ENCODE results near the gene KDM4C. TPM values are rescaled to one million over a fixed set of nuclear protein-coding genes. Genes with fewer than 3 reads are reported as not detected.

The KDM4C gene
- total RNA-seq, 4 donors from 2014 or later = 39.0 to 113 (median 43.9) TPM

DNA sequence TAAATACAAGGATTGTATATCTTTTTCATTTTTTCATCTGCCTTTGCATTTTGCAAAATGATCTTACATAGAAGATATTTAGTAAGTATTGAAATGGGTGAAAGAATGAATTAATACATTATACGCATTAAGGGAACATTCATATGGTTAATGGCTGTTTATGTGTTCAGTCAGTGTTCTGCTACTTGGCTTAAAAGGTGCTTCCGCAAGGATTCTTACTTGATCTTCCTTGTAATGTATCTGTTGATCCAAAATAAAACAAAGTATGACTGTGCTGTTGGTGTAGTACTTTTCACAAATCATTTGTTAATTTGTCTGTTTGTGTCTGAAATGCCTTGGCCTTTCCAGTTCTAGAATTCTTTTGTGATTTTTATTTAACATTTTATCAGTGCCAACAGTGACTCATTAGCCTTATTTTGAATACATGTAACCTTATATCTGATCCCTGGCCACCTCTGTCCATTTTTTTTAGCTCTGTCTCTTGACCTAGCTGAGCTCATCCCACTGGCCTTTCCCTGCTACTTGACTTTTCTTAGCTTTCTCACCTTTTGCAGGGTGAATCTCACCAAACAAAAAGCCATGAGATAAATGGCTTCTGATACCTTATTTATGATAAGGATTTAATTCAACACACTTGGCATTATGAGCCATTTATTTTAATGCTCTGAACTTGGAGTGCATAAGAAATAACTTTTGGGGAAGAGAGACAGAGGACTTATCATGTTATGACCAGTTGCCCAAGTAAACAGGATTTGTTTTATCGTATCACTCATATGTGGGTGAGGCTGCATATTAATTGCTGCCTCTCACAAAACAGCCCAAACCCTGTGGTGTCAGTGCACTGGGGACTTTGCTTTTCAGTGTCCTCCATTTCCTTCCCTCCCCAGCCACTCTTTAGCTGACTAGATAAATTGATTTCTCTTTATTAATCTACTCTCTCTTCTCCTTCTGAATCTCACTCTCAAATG, 340.3 kb downstream of the KDM4C start:
- DNase-seq (ENCODE audit: low spot score in 2 of 2) = no peak
- TF ChIP-seq EP300 (IDR thresholded peaks at IDR 0.05) (no peak), POLR2A (IDR thresholded peaks at IDR 0.05) (no peak), POLR2AphosphoS5 (IDR thresholded peaks at IDR 0.05) (no peak)
- TF ChIP-seq, protein P1, sequence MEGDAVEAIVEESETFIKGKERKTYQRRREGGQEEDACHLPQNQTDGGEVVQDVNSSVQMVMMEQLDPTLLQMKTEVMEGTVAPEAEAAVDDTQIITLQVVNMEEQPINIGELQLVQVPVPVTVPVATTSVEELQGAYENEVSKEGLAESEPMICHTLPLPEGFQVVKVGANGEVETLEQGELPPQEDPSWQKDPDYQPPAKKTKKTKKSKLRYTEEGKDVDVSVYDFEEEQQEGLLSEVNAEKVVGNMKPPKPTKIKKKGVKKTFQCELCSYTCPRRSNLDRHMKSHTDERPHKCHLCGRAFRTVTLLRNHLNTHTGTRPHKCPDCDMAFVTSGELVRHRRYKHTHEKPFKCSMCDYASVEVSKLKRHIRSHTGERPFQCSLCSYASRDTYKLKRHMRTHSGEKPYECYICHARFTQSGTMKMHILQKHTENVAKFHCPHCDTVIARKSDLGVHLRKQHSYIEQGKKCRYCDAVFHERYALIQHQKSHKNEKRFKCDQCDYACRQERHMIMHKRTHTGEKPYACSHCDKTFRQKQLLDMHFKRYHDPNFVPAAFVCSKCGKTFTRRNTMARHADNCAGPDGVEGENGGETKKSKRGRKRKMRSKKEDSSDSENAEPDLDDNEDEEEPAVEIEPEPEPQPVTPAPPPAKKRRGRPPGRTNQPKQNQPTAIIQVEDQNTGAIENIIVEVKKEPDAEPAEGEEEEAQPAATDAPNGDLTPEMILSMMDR (IDR thresholded peaks at IDR 0.05) = no peak
- Histone ChIP-seq H3K4me1 (peaks cover 15% of the 10 kb centered on the region), H3K27ac (no peak overlapping the region), H3K27me3 (no peaks in the 10 kb centered on the region), H3K4me3 (no peak overlapping the region), H3K36me3 (no peaks in the 10 kb centered on the region), H3K9me3 (no peaks in the 10 kb centered on the region)
- WGBS = 75% methylated on average over 3 of the region's 3 CpGs

DNA sequence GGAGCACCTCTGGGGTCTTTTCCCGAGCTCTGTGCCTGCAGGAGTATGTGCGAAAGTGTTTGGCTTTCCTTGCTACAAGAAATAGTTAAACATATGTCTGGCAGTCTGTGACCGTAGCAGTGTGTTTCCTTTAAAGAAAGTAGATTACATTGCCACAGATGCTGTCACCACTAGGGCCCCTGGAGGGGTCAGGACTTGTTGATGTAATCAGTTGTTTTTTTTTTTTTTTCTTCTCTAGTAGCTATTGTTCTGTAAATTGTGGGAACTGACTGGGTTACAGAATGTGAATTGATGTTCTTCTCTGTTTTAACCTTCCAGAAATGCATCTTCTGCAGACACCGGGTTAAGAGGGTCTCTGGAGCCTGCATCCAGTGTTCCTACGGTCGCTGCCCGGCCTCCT, 345.6 kb downstream of the KDM4C start:
- peaks cover 4% of the 10 kb centered on the region for H3K4me1 ChIP-seq
- H3K27ac ChIP-seq = no peak overlapping the region
- TF ChIP-seq EP300 (IDR thresholded peaks at IDR 0.05) (no peak), POLR2AphosphoS5 (IDR thresholded peaks at IDR 0.05) (no peak), POLR2A (IDR thresholded peaks at IDR 0.05) (no peak)
- TF ChIP-seq, protein P1 (IDR thresholded peaks at IDR 0.05) = no peak
- H3K9me3 ChIP-seq = no peaks in the 10 kb centered on the region
- no peak for DNase-seq (ENCODE audit: low spot score in 2 of 2)
- no peak overlapping the region for H3K4me3 ChIP-seq
- peaks cover 12% of the 10 kb centered on the region for H3K36me3 ChIP-seq
- no peaks in the 10 kb centered on the region for H3K27me3 ChIP-seq
- 89% methylated on average over 7 of the region's 7 CpGs for WGBS

DNA sequence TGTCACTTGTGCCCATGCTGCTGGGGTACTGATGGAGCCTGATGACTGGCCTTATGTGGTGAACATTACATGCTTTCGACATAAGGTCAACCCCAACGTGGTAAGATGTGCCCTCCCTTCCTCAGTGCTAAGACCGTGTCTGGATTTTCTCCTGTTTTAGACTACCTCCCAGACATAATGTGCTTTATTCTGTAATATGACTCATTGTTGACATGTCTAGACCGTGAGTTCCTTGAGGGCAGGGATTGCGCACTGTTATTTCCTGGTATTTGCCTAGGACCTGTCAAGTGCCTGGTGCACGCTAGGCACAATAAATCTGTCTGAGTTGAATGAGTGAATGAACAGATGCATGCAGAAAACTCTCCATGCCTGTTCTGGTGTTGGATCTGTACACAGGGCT, 346.0 kb downstream of the KDM4C start:
- Histone ChIP-seq H3K27me3 (no peaks in the 10 kb centered on the region), H3K4me1 (no peaks in the 10 kb centered on the region), H3K9me3 (no peaks in the 10 kb centered on the region), H3K4me3 (no peak overlapping the region), H3K27ac (no peak overlapping the region), H3K36me3 (peaks cover 12% of the 10 kb centered on the region)
- TF ChIP-seq, protein P1 (IDR thresholded peaks at IDR 0.05) = no peak
- TF ChIP-seq POLR2AphosphoS5 (IDR thresholded peaks at IDR 0.05) (no peak), EP300 (IDR thresholded peaks at IDR 0.05) (no peak)
- 71% methylated on average over 6 of the region's 6 CpGs for WGBS
- no peak for DNase-seq (ENCODE audit: low spot score in 2 of 2)

DNA sequence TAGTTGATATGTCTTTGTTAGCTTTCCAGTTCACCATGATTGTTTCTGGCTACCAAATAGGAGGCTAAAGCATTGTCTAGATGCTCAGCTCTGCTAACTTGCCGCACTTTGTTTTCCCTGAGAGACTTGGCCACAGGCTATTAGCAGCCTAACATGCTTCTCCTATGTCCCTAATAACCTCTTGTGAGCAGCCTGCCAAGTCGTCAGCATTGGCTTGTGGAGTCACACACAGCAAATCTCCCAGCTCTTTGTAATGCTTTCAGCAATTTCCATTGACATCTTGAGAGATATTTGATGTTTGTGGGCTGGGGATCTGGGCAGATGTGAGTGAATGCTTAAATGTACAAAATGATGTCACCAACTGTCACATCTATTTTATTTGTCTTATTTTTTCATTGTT, 346.9 kb downstream of the KDM4C start:
- no peaks in the 10 kb centered on the region for H3K4me1 ChIP-seq
- 72% methylated on average over 2 of the region's 2 CpGs for WGBS
- DNase-seq (ENCODE audit: low spot score in 2 of 2) = no peak
- H3K9me3 ChIP-seq = no peaks in the 10 kb centered on the region
- H3K27ac ChIP-seq = no peak overlapping the region
- H3K36me3 ChIP-seq = peaks cover 16% of the 10 kb centered on the region
- no peaks in the 10 kb centered on the region for H3K27me3 ChIP-seq
- no peak overlapping the region for H3K4me3 ChIP-seq
- no peak for TF ChIP-seq POLR2AphosphoS5 (IDR thresholded peaks at IDR 0.05)
- no peak for TF ChIP-seq POLR2A (IDR thresholded peaks at IDR 0.05)
- TF ChIP-seq, protein P1 (IDR thresholded peaks at IDR 0.05) = no peak
- no peak for TF ChIP-seq EP300 (IDR thresholded peaks at IDR 0.05)

DNA sequence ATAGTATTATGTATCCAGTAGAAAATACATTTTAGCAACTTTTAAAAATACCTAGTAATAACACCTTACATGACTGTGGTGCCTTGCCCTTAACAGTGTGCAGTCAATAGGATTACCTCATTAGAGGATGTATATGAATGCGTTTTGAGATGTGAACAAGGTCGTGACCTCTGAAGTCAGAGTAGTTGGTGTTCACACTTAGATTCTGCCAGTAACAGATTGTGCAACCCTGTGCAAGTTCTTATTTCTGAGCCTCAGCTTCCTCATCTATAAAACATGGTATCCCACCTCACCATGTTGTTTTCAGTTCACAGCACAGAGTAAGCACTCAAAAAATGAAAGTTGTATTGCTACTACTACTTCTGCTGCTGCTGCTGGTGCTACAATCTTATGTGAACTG, 347.3 kb downstream of the KDM4C start:
- Histone ChIP-seq H3K4me3 (no peak overlapping the region), H3K4me1 (no peaks in the 10 kb centered on the region), H3K27ac (no peak overlapping the region), H3K36me3 (peaks cover 20% of the 10 kb centered on the region), H3K9me3 (no peaks in the 10 kb centered on the region), H3K27me3 (no peaks in the 10 kb centered on the region)
- 74% methylated on average over 2 of the region's 2 CpGs for WGBS
- no peak for TF ChIP-seq POLR2AphosphoS5 (IDR thresholded peaks at IDR 0.05)
- no peak for TF ChIP-seq EP300 (IDR thresholded peaks at IDR 0.05)
- TF ChIP-seq, protein P1 (IDR thresholded peaks at IDR 0.05) = no peak
- TF ChIP-seq POLR2A (IDR thresholded peaks at IDR 0.05) = no peak
- no peak for DNase-seq (ENCODE audit: low spot score in 2 of 2)
